ENCODE results near the gene DPEP3. TPM values are rescaled to one million over a fixed set of nuclear protein-coding genes. Genes with fewer than 3 reads are reported as not detected.

DPEP3 gene
- total RNA-seq, 1 donor from 2014 or later: not detected

- H3K36me3 Mint-ChIP-seq: peaks cover 14% of the 10 kb centered on the region
- no peak overlapping the region for H3K27ac Mint-ChIP-seq
- no peak overlapping the region for H3K4me3 Mint-ChIP-seq
- H3K4me1 Mint-ChIP-seq: no peaks in the 10 kb centered on the region
- no peak for DNase-seq (ENCODE audit: low spot score in 2 of 2, unreplicated experiment in 2 of 2)
- H3K9me3 Mint-ChIP-seq: no peaks in the 10 kb centered on the region
- H3K27me3 Mint-ChIP-seq (ENCODE audit: low read depth): no peaks in the 10 kb centered on the region
- TF ChIP-seq CTCF (IDR thresholded peaks at IDR 0.05; ENCODE audit: unreplicated experiment): no peak
Observed at GRCh38 chr16:67946966-67947558, 33.2 kb downstream of the DPEP3 start.

DNA sequence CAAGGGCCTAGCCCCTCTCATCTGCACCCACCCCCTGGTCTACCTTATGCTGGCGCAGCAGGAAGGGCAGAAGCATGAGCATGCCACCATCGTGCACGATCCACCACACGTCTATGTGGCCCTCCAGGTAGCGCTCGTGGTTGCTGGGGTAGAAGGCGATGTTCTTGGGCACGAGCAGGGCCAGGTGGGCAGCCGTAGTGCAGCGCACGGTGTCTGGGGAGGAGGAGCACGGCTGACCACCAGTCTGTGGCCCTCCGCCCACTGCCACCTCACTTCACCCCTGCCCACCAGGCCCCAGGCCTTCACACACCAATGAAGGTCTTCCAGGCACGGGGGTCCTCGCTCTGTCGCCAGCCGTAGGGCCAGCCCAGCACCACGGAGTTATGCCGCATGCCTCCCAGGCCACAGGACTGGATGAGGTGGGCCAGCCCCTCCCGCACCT is 34.1 kb downstream of the DPEP3 start:
- no peaks in the 10 kb centered on the region for H3K4me1 Mint-ChIP-seq
- no peak overlapping the region for H3K4me3 Mint-ChIP-seq
- no peak for DNase-seq (ENCODE audit: low spot score in 2 of 2, unreplicated experiment in 2 of 2)
- no peak overlapping the region for H3K27ac Mint-ChIP-seq
- no peaks in the 10 kb centered on the region for H3K9me3 Mint-ChIP-seq
- no peak for TF ChIP-seq CTCF (IDR thresholded peaks at IDR 0.05; ENCODE audit: unreplicated experiment)
- peaks cover 10% of the 10 kb centered on the region for H3K36me3 Mint-ChIP-seq
- no peaks in the 10 kb centered on the region for H3K27me3 Mint-ChIP-seq (ENCODE audit: low read depth)

GRCh38 chr16:67945392-67945933 is 34.8 kb downstream of the DPEP3 start:
- Mint-ChIP-seq H3K27ac (no peak overlapping the region), H3K4me1 (no peaks in the 10 kb centered on the region), H3K9me3 (no peaks in the 10 kb centered on the region), H3K4me3 (no peak overlapping the region), H3K36me3 (peaks cover 10% of the 10 kb centered on the region), H3K27me3 (ENCODE audit: low read depth) (no peaks in the 10 kb centered on the region)
- no peak for TF ChIP-seq CTCF (IDR thresholded peaks at IDR 0.05; ENCODE audit: unreplicated experiment)
- no peak for DNase-seq (ENCODE audit: low spot score in 2 of 2, unreplicated experiment in 2 of 2)

GRCh38 chr16:67944690-67945391 is 35.5 kb downstream of the DPEP3 start:
- H3K4me3 Mint-ChIP-seq: no peak overlapping the region
- no peaks in the 10 kb centered on the region for H3K9me3 Mint-ChIP-seq
- no peaks in the 10 kb centered on the region for H3K4me1 Mint-ChIP-seq
- no peaks in the 10 kb centered on the region for H3K27me3 Mint-ChIP-seq (ENCODE audit: low read depth)
- peaks cover 10% of the 10 kb centered on the region for H3K36me3 Mint-ChIP-seq
- TF ChIP-seq CTCF (IDR thresholded peaks at IDR 0.05; ENCODE audit: unreplicated experiment): no peak
- no peak overlapping the region for H3K27ac Mint-ChIP-seq
- no peak for DNase-seq (ENCODE audit: low spot score in 2 of 2, unreplicated experiment in 2 of 2)

- no peak within 1 kb of the TSS for H3K4me3 Mint-ChIP-seq
- no peaks in the 10 kb centered on the region for H3K9me3 Mint-ChIP-seq
- H3K27me3 Mint-ChIP-seq (ENCODE audit: low read depth): no peaks in the 10 kb centered on the region
- H3K27ac Mint-ChIP-seq: no peak within 1 kb of the TSS
- TF ChIP-seq CTCF (IDR thresholded peaks at IDR 0.05; ENCODE audit: unreplicated experiment): no peak
- H3K4me1 Mint-ChIP-seq: no peaks in the 10 kb centered on the region
- DNase-seq (ENCODE audit: low spot score in 2 of 2, unreplicated experiment in 2 of 2): no peak
- H3K36me3 Mint-ChIP-seq: peaks cover 10% of the 10 kb centered on the region
Observed at GRCh38 chr16:67943619-67944504, 36.4 kb downstream of the DPEP3 start, which contains the start of gene LCAT. TSS of gene LCAT (minus strand) at chr16:67944120. CDS start at chr16:67944101, 19 bp downstream.
